22Rv1 (cell line): Measurements from ENCODE around the gene GJC2.

Source experiments
- ZFX ChIP-seq: fragments of 450-650 bp; IDR thresholded peaks from 2 replicates; pipeline ENCODE4 v1.6.1; 2017; ENCODE audit warnings: antibody characterized with exemption, borderline replicate concordance
- TF ChIP-seq, protein P1 (sequence below): fragments of 450-650 bp; IDR thresholded peaks from 2 replicates; pipeline ENCODE4 v1.5.1; 2017; ENCODE audit warnings: mild to moderate bottlenecking

GRCh38 chr1:228204958-228205357 lies 55.2 kb downstream of the GJC2 start:
- TF ChIP-seq, protein P1, sequence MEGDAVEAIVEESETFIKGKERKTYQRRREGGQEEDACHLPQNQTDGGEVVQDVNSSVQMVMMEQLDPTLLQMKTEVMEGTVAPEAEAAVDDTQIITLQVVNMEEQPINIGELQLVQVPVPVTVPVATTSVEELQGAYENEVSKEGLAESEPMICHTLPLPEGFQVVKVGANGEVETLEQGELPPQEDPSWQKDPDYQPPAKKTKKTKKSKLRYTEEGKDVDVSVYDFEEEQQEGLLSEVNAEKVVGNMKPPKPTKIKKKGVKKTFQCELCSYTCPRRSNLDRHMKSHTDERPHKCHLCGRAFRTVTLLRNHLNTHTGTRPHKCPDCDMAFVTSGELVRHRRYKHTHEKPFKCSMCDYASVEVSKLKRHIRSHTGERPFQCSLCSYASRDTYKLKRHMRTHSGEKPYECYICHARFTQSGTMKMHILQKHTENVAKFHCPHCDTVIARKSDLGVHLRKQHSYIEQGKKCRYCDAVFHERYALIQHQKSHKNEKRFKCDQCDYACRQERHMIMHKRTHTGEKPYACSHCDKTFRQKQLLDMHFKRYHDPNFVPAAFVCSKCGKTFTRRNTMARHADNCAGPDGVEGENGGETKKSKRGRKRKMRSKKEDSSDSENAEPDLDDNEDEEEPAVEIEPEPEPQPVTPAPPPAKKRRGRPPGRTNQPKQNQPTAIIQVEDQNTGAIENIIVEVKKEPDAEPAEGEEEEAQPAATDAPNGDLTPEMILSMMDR = no peak
- no peak for TF ChIP-seq ZFX
